Measurements from ENCODE around the gene ASTN2.

The ASTN2 gene

DNA sequence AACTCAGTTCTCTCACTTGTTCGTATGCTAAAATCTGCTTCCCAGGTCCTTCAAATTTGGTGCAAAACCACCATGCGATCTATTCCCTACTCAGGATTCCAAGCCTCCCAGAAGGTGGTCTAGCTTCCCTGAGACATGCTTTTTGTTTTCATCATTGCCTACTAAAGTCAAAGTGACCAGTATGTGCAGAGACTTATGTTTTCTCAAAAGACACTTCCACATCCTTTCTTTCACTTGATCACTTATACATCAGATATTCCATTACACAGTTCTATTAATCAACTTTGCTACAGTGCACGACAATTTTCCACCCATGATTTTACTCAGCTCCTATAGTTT, 1019.2 kb downstream of the ASTN2 start:
- H3K4me3 ChIP-seq (ENCODE audit: low read depth in 1 of 2, low read length in 2 of 2), result no peak overlapping the region
- H3K36me3 ChIP-seq (ENCODE audit: control insufficient read depth in 1 of 2, insufficient read depth in 2 of 2, low read length in 2 of 2), result peaks cover 12% of the 10 kb centered on the region in 2 donors
- H3K27ac ChIP-seq (ENCODE audit: low read length), result no peak overlapping the region
- H3K27me3 ChIP-seq (ENCODE audit: low read depth, low read length), result no peaks in the 10 kb centered on the region
- no peaks in the 10 kb centered on the region for H3K9me3 ChIP-seq (ENCODE audit: control insufficient read depth in 1 of 2, low read length in 2 of 2)
- H3K4me1 ChIP-seq (ENCODE audit: control insufficient read depth in 1 of 2, insufficient read depth in 2 of 2, low read length in 2 of 2), result no peaks in the 10 kb centered on the region

DNA sequence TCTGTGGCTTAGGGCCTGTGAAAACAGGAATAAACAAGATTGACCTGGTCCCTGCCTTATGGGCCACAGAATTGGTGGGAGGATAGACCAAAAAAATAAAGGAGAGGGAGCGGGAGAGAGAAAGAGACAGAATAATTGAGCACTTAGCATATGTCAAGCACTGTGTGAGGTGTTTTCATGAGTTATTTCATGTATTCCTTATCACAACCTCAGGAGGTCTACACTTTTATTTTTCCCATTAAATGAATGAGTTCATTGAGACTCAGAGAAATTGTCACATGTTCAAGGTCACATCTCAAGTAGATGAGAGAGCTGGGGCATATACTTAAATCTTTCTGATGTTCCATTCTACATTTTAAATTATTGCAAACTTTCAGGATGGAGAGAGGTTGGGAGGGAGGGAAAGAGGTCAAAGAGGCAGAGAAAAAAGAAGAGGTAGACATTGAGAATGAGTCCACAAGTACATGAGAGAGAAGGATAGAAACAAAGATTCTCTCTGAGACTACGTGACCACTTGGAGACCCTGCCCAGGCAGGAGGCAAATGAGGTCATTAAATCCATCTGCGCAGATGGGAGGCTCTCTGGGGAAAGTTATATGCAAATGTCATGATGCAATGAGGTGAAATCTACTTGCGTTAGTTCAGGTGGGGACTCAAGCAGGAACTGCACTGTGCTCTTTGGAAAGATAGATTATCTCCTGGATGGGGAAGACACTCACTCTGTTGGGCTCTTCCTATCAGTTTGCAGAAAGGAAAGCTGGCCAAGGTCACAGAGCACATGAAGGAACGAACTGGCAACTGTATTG, 1019.8 kb downstream of the ASTN2 start:
- no peak overlapping the region for H3K27ac ChIP-seq (ENCODE audit: low read length)
- H3K4me1 ChIP-seq (ENCODE audit: control insufficient read depth in 1 of 2, insufficient read depth in 2 of 2, low read length in 2 of 2), result no peaks in the 10 kb centered on the region
- H3K9me3 ChIP-seq (ENCODE audit: control insufficient read depth in 1 of 2, low read length in 2 of 2), result no peaks in the 10 kb centered on the region
- peaks cover 12% of the 10 kb centered on the region in 2 donors for H3K36me3 ChIP-seq (ENCODE audit: control insufficient read depth in 1 of 2, insufficient read depth in 2 of 2, low read length in 2 of 2)
- no peaks in the 10 kb centered on the region for H3K27me3 ChIP-seq (ENCODE audit: low read depth, low read length)
- H3K4me3 ChIP-seq (ENCODE audit: low read depth in 1 of 2, low read length in 2 of 2), result no peak overlapping the region

DNA sequence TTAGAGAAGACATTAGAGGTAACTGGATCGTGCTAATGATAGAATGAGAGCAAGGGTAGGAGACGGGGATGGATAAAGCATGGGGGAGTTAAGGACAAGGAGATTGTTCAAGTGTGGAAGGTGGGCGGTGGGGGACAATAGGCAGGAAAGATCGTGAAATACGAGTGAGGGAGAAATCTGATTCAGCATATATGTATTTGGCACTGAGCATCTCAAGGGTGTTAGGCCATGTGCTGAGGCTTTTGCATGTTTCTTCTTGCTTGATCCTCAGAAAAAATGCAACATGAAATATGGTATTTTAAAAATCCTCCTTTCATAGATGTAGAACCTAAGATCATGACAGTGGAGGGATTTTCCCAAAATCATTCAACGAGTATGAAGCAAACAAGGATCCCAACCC, 1020.8 kb downstream of the ASTN2 start:
- Histone ChIP-seq H3K4me1 (ENCODE audit: control insufficient read depth in 1 of 2, insufficient read depth in 2 of 2, low read length in 2 of 2) (no peaks in the 10 kb centered on the region), H3K4me3 (ENCODE audit: low read depth in 1 of 2, low read length in 2 of 2) (no peak overlapping the region), H3K27me3 (ENCODE audit: low read depth, low read length) (no peaks in the 10 kb centered on the region), H3K9me3 (ENCODE audit: control insufficient read depth in 1 of 2, low read length in 2 of 2) (no peaks in the 10 kb centered on the region), H3K27ac (ENCODE audit: low read length) (no peak overlapping the region), H3K36me3 (ENCODE audit: control insufficient read depth in 1 of 2, insufficient read depth in 2 of 2, low read length in 2 of 2) (peaks cover 12% of the 10 kb centered on the region in 2 donors)

DNA sequence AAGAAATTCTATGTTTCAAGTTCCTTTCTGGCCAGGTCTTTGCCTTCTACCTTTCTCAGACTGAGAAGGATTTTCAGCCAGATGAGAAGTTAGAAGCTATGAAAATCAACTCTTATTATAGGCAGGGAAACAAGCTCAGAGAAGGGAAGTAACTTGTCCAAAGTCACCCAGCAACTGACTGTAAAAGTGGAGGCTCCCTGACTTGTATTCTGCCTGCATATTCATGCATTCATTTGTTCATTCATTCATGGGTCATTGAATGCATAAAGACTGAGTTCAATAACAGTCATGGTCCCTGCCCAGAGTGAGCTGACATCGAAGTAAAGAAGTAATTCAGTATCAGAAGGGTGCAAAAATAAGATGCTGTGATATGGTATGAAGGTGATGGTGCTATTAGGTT, 1021.7 kb downstream of the ASTN2 start:
- Histone ChIP-seq H3K36me3 (ENCODE audit: control insufficient read depth in 1 of 2, insufficient read depth in 2 of 2, low read length in 2 of 2) (peaks cover 12% of the 10 kb centered on the region in 2 donors), H3K4me3 (ENCODE audit: low read depth in 1 of 2, low read length in 2 of 2) (no peak overlapping the region), H3K27ac (ENCODE audit: low read length) (no peak overlapping the region), H3K4me1 (ENCODE audit: control insufficient read depth in 1 of 2, insufficient read depth in 2 of 2, low read length in 2 of 2) (no peaks in the 10 kb centered on the region), H3K9me3 (ENCODE audit: control insufficient read depth in 1 of 2, low read length in 2 of 2) (no peaks in the 10 kb centered on the region), H3K27me3 (ENCODE audit: low read depth, low read length) (no peaks in the 10 kb centered on the region)

DNA sequence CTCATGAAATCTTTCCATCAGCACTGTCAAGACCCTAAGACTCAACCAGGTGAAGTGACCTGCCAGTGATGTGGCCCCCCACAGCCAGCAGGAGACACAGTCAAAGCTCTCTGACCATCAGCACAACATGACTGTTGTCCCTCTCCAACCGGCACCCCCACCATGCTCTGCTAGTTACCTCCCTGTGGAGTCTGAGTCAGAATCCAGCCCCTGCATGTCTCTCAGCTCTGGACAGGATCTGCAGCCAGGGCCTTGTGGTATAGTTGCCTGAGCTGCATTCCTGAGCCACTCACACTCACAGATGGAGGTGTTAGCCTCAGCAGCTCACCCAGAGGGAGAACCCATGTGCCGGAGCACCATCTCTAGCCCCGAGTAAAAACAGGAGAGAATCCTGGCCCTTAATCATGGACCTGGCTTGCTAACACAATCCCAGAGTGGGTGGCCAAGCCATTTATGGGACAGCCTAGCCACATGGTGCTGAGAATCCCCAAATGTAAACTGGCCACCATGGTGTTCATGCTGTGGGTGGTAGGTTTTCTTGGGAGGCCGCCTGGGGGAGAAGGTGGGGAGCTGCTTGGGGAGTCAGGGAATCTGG, 1023.5 kb downstream of the ASTN2 start:
- Histone ChIP-seq H3K9me3 (ENCODE audit: control insufficient read depth in 1 of 2, low read length in 2 of 2) (no peaks in the 10 kb centered on the region), H3K27ac (ENCODE audit: low read length) (no peak overlapping the region), H3K4me1 (ENCODE audit: control insufficient read depth in 1 of 2, insufficient read depth in 2 of 2, low read length in 2 of 2) (no peaks in the 10 kb centered on the region), H3K27me3 (ENCODE audit: low read depth, low read length) (no peaks in the 10 kb centered on the region), H3K36me3 (ENCODE audit: control insufficient read depth in 1 of 2, insufficient read depth in 2 of 2, low read length in 2 of 2) (peaks cover 2 to 12% of the 10 kb centered on the region in 2 donors), H3K4me3 (ENCODE audit: low read depth in 1 of 2, low read length in 2 of 2) (no peak overlapping the region)

DNA sequence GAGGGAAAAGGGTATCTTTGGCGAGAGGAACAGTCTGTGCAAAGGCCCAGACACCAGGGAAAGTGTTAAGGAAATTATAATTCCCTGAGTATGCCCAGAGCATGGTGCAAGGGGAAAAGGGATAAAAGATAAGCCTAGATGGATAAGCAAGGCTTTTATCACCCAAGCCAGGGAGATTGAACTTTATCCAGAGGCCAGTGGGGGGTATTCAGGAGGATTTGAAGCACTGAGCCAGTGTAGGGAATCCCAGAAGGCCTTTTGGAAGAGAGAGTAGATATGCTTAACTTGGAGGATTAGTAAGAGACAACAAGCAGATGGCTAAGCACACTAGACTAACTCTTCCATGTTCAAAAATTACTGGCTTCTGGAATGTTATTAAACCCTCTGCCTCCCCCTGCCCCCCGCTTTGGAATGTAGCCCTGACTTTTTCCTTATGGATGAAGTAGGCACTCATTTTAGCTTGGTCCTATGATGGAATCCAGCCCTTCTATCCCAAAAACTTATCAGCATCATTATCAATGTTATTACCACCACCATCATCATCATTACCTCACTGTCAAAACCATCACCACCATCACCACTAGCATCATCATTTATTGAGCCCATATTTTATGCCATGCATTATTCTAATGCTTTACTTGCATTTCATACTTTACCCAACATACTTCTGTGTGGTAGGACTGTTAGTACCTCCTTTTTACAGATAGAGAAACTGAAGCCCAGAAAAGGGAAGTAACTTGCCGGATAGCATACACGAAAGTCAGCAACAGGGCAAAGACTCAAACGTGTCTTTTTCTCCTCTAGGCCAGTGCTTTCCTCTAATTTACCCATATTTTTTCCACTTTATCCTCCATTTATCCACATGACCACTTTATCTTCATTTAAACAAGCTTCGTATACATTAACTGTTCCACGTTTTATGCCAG, 1024.3 kb downstream of the ASTN2 start:
- no peak overlapping the region for H3K27ac ChIP-seq (ENCODE audit: low read length)
- H3K36me3 ChIP-seq (ENCODE audit: control insufficient read depth in 1 of 2, insufficient read depth in 2 of 2, low read length in 2 of 2), result peaks cover 0 to 12% of the 10 kb centered on the region in 2 donors
- no peaks in the 10 kb centered on the region for H3K9me3 ChIP-seq (ENCODE audit: control insufficient read depth in 1 of 2, low read length in 2 of 2)
- no peak overlapping the region for H3K4me3 ChIP-seq (ENCODE audit: low read depth in 1 of 2, low read length in 2 of 2)
- no peaks in the 10 kb centered on the region for H3K27me3 ChIP-seq (ENCODE audit: low read depth, low read length)
- no peaks in the 10 kb centered on the region for H3K4me1 ChIP-seq (ENCODE audit: control insufficient read depth in 1 of 2, insufficient read depth in 2 of 2, low read length in 2 of 2)

DNA sequence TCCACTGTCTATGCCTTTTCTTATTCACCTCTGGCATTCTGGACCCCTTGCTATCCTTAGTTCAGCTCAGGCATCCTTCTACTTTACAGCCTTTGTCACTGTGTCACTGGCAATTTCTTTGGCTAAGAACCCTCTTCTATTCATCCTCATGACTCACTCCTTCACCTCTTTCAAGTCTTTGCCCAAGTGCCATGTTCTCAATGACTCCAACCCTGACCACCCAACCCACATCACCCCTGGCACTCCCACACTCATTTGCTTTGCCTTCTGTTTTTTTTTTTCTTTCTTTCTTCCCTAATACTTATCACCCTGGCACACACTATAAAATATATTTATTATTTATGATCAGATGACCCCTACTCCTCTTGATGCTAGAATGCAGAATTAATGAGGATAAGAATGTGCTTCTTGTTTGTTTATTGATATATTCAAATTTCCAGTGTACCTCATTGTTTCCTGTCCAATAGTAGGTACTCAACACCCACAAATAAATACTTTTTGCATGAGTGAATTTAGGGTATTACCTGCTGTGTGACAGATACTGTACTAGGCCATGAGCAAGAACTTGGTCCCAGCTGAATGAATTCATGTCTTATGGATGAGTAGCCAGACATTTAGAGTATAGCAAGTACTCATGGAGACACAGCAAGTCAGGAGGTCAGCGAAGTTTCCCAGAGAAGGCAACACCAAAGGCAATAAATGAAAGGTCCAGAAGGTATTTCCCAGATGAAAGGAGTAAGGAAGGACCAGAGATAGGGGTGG, 1025.1 kb downstream of the ASTN2 start:
- no peaks in the 10 kb centered on the region for H3K4me1 ChIP-seq (ENCODE audit: control insufficient read depth in 1 of 2, insufficient read depth in 2 of 2, low read length in 2 of 2)
- H3K27me3 ChIP-seq (ENCODE audit: low read depth, low read length), result no peaks in the 10 kb centered on the region
- peaks cover 0 to 12% of the 10 kb centered on the region in 2 donors for H3K36me3 ChIP-seq (ENCODE audit: control insufficient read depth in 1 of 2, insufficient read depth in 2 of 2, low read length in 2 of 2)
- no peaks in the 10 kb centered on the region for H3K9me3 ChIP-seq (ENCODE audit: control insufficient read depth in 1 of 2, low read length in 2 of 2)
- H3K27ac ChIP-seq (ENCODE audit: low read length), result no peak overlapping the region
- no peak overlapping the region for H3K4me3 ChIP-seq (ENCODE audit: low read depth in 1 of 2, low read length in 2 of 2)

DNA sequence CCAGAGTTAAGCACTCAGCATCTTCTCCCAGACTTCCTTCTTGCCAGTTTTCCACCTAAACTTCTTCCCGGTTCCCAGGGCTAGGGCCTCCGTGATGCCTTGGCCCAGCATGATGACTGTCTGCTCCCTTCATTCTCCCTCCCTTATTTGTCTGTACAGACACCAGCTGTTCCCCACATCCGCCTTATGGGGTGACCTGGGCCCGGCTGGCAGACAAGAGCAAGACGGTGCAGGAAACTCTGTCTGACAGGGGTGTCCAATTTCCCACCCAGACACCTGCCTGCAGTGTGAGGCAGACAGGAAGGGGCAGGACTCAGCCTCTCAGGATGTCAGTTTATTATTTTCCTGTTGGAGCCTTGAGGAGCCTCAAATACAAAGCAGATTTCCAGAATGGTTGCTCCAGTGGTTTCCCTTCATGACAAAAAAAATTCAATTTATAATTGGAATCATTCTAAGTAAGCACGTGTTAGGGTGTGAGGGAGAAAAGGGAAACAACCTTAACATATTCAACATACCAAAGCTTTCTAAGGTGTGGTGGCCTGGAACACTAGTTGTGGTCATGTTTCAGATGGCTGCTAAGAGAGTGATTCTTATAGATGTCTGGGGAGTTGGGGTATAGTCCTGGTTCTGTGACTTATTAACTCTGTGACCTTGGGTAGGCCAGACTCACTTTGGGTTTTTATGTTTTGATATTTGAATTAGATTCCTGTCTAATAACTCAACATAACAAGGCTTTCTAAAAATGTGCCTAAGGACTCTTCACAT, 1026.7 kb downstream of the ASTN2 start:
- peaks cover 0 to 12% of the 10 kb centered on the region in 2 donors for H3K36me3 ChIP-seq (ENCODE audit: control insufficient read depth in 1 of 2, insufficient read depth in 2 of 2, low read length in 2 of 2)
- H3K4me1 ChIP-seq (ENCODE audit: control insufficient read depth in 1 of 2, insufficient read depth in 2 of 2, low read length in 2 of 2), result no peaks in the 10 kb centered on the region
- no peak overlapping the region for H3K27ac ChIP-seq (ENCODE audit: low read length)

DNA sequence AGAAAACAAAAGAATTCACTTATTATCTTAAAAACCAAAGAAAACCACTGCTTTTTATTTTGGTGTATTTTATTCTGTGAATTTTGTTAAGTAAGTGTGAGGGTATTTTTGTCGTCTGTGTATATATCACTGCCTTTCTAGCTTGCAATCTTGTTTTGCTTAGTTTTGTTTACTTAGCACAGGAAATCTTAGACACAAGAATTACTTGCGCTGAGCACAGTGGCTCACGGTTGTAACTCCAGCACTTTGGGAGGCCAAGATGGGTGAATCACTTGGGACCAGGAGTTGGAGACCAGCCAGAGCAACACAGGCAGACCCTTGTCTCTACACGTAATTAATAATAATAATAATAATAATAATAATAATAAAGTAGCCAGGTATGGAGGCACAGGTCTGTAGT, 1030.9 kb downstream of the ASTN2 start:
- H3K4me3 ChIP-seq (ENCODE audit: low read depth in 1 of 2, low read length in 2 of 2), result no peak overlapping the region
- no peaks in the 10 kb centered on the region for H3K27me3 ChIP-seq (ENCODE audit: low read depth, low read length)
- no peaks in the 10 kb centered on the region for H3K36me3 ChIP-seq (ENCODE audit: control insufficient read depth in 1 of 2, insufficient read depth in 2 of 2, low read length in 2 of 2)
- no peak overlapping the region for H3K27ac ChIP-seq (ENCODE audit: low read length)
- no peaks in the 10 kb centered on the region for H3K4me1 ChIP-seq (ENCODE audit: control insufficient read depth in 1 of 2, insufficient read depth in 2 of 2, low read length in 2 of 2)
- no peaks in the 10 kb centered on the region for H3K9me3 ChIP-seq (ENCODE audit: control insufficient read depth in 1 of 2, low read length in 2 of 2)

More for the DNA sequence above, 1026.7 kb downstream of the ASTN2 start:
- Histone ChIP-seq H3K27me3 (ENCODE audit: low read depth, low read length) (no peaks in the 10 kb centered on the region), H3K4me3 (ENCODE audit: low read depth in 1 of 2, low read length in 2 of 2) (no peak overlapping the region), H3K9me3 (ENCODE audit: control insufficient read depth in 1 of 2, low read length in 2 of 2) (no peaks in the 10 kb centered on the region)

DNA sequence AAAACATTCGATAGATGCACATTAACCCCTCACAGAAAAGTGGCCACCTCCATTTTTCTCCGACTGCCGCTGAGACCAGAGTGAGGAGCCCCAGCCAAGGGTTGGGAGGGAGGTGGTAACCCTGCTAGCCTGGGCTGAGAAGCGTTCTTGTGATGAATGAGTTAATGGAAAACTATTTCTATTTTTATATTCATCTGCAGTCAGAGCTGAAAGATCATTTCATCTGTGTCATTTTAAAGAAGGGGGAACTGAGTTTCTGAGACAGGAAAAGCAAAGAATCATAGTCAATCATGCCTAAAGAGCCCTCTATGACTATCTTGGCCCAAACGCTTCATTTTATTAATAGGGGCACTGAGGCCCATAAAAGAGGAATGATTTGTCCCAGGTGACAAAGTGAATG, 1031.7 kb downstream of the ASTN2 start:
- Histone ChIP-seq H3K27me3 (ENCODE audit: low read depth, low read length) (no peaks in the 10 kb centered on the region), H3K36me3 (ENCODE audit: control insufficient read depth in 1 of 2, insufficient read depth in 2 of 2, low read length in 2 of 2) (no peaks in the 10 kb centered on the region), H3K4me1 (ENCODE audit: control insufficient read depth in 1 of 2, insufficient read depth in 2 of 2, low read length in 2 of 2) (no peaks in the 10 kb centered on the region), H3K4me3 (ENCODE audit: low read depth in 1 of 2, low read length in 2 of 2) (no peak overlapping the region), H3K27ac (ENCODE audit: low read length) (no peak overlapping the region), H3K9me3 (ENCODE audit: control insufficient read depth in 1 of 2, low read length in 2 of 2) (no peaks in the 10 kb centered on the region)
